DOHH2 (cell line): Measurements from ENCODE around the gene NEDD4L.

Source experiments
- H3F3A ChIP-seq: fragments of 200-600 bp; sonication (generic), shearing (Covaris generic); 2 replicates; pipeline ENCODE4 v1.6.0; 2016; ENCODE audit warnings: antibody characterized with exemption, mild to moderate bottlenecking; ENCODE audit not compliant: control insufficient read depth, insufficient read depth
- H3K27ac ChIP-seq: fragments of 200-600 bp; sonication (generic); 2 replicates; pipeline ENCODE4 v1.5.1; 2014; ENCODE audit warnings: low read depth, mild to moderate bottlenecking, low read length, moderate library complexity
- H3K27me3 ChIP-seq: fragments of 200-600 bp; sonication (generic); 2 replicates; pipeline ENCODE4 v1.6.1; 2014; ENCODE audit warnings: mild to moderate bottlenecking, low read length, mixed read lengths; ENCODE audit not compliant: control insufficient read depth
- H3K36me3 ChIP-seq: fragments of 200-600 bp; sonication (generic); 2 replicates; pipeline ENCODE4 v1.6.1; 2014; ENCODE audit warnings: mild to moderate bottlenecking, low read length, moderate library complexity, mixed read lengths; ENCODE audit not compliant: control insufficient read depth
- H3K4me1 ChIP-seq: fragments of 200-600 bp; sonication (generic); 2 replicates; pipeline ENCODE4 v1.6.1; 2014; ENCODE audit warnings: mild to moderate bottlenecking, low read length, mixed read lengths; ENCODE audit not compliant: control insufficient read depth
- H3K4me2 ChIP-seq: fragments of 200-600 bp; sonication (generic); 2 replicates; pipeline ENCODE4 v1.6.0; 2014; ENCODE audit warnings: mild to moderate bottlenecking, low read length, moderate library complexity
- H3K4me3 ChIP-seq: fragments of 200-600 bp; sonication (generic); 2 replicates; pipeline ENCODE4 v1.5.1; 2014; ENCODE audit warnings: mild to moderate bottlenecking, low read length, mixed read lengths
- H3K79me2 ChIP-seq: fragments of 200-600 bp; sonication (generic); 2 replicates; pipeline ENCODE4 v1.6.1; 2014; ENCODE audit warnings: mild to moderate bottlenecking, low read length, mixed read lengths; ENCODE audit not compliant: control insufficient read depth
- H3K9me2 ChIP-seq: fragments of 200-600 bp; sonication (generic); replicated peaks from 2 replicates; pipeline ENCODE4 v1.6.1; 2014; ENCODE audit warnings: mild to moderate bottlenecking, low read length, mixed read lengths; ENCODE audit not compliant: control insufficient read depth
- H3K9me3 ChIP-seq: fragments of 200-600 bp; sonication (generic); 2 replicates; pipeline ENCODE4 v1.6.1; 2014; ENCODE audit warnings: antibody characterized with exemption, low read length, mixed read lengths; ENCODE audit not compliant: control insufficient read depth, insufficient read depth
- H4K20me1 ChIP-seq: fragments of 200-600 bp; sonication (generic); 2 replicates; pipeline ENCODE4 v1.6.0; 2014; ENCODE audit warnings: low read depth, mild to moderate bottlenecking, antibody characterized with exemption, low read length, moderate library complexity; ENCODE audit not compliant: control insufficient read depth, insufficient read depth
- EZH2phosphoT487 ChIP-seq: fragments of 200-600 bp; sonication (generic); IDR thresholded peaks from 2 replicates; pipeline ENCODE4 v1.6.1; 2017; ENCODE audit warnings: borderline replicate concordance, mild to moderate bottlenecking, antibody characterized with exemption, low read length, moderate library complexity, mixed read lengths
- TF ChIP-seq, protein P1 (sequence below): fragments of 200-600 bp; sonication (generic); IDR thresholded peaks from one replicate; pipeline ENCODE4 v1.5.1; 2014; ENCODE audit warnings: antibody characterized with exemption, mild to moderate bottlenecking, low read depth, low read length; ENCODE audit not compliant: poor library complexity, severe bottlenecking

NEDD4L gene

DNA sequence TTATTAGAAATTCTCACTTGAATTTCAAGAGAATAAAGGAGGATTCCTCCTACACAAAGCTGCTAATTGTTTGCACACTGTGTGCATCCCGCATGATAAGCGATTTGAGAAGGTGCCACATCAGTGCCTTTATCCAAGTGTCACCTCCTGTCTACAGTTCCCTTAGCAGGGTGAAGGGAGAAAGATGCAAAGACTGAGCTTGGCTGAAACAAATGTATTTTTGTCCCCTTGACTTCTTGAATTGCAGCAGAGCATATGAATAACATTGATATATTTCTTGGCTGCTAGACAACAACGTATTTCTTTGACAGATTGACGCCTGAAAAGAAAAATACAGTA, 255.1 kb downstream of the NEDD4L start:
- no peaks in the 10 kb centered on the region for H3K27me3 ChIP-seq
- no peak overlapping the region for H3K4me2 ChIP-seq
- no peaks in the 10 kb centered on the region for H3K4me1 ChIP-seq
- no peaks in the 10 kb centered on the region for H3K36me3 ChIP-seq
- no peaks in the 10 kb centered on the region for H3K9me2 ChIP-seq
- H3F3A ChIP-seq: no peaks in the 10 kb centered on the region
- H3K27ac ChIP-seq: no peak overlapping the region
- H3K4me3 ChIP-seq: no peak overlapping the region
- H3K79me2 ChIP-seq: peaks cover 4% of the 10 kb centered on the region; the same call in 1 of the 2 replicates
- 0 out of 2 replicates have a peak, but pooled peaks cover 2% of the 10 kb centered on the region for H3K9me3 ChIP-seq
- TF ChIP-seq, protein P1, sequence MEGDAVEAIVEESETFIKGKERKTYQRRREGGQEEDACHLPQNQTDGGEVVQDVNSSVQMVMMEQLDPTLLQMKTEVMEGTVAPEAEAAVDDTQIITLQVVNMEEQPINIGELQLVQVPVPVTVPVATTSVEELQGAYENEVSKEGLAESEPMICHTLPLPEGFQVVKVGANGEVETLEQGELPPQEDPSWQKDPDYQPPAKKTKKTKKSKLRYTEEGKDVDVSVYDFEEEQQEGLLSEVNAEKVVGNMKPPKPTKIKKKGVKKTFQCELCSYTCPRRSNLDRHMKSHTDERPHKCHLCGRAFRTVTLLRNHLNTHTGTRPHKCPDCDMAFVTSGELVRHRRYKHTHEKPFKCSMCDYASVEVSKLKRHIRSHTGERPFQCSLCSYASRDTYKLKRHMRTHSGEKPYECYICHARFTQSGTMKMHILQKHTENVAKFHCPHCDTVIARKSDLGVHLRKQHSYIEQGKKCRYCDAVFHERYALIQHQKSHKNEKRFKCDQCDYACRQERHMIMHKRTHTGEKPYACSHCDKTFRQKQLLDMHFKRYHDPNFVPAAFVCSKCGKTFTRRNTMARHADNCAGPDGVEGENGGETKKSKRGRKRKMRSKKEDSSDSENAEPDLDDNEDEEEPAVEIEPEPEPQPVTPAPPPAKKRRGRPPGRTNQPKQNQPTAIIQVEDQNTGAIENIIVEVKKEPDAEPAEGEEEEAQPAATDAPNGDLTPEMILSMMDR: no peak
- no peak for TF ChIP-seq EZH2phosphoT487
- no peaks in the 10 kb centered on the region for H4K20me1 ChIP-seq

- Histone ChIP-seq H3K4me3 (no peak overlapping the region), H3K79me2 (peaks cover 4% of the 10 kb centered on the region; the same call in 1 of the 2 replicates), H3K36me3 (no peaks in the 10 kb centered on the region), H4K20me1 (no peaks in the 10 kb centered on the region), H3K4me1 (no peaks in the 10 kb centered on the region), H3K9me2 (no peaks in the 10 kb centered on the region), H3K4me2 (no peak overlapping the region), H3K27me3 (no peaks in the 10 kb centered on the region), H3F3A (no peaks in the 10 kb centered on the region), H3K9me3 (peaks cover 6% of the 10 kb centered on the region; the same call in 1 of the 2 replicates), H3K27ac (no peak overlapping the region)
- TF ChIP-seq, protein P1: no peak
- no peak for TF ChIP-seq EZH2phosphoT487
Observed at GRCh38 chr18:58299936-58300335, 255.9 kb downstream of the NEDD4L start.

GRCh38 chr18:58300867-58301266, 256.8 kb downstream of the NEDD4L start:
- Histone ChIP-seq H3K4me3 (no peak overlapping the region), H3F3A (no peaks in the 10 kb centered on the region), H3K27me3 (no peaks in the 10 kb centered on the region), H3K79me2 (peaks cover 4% of the 10 kb centered on the region; the same call in 1 of the 2 replicates), H3K9me2 (no peaks in the 10 kb centered on the region), H4K20me1 (no peaks in the 10 kb centered on the region), H3K4me2 (no peak overlapping the region), H3K4me1 (no peaks in the 10 kb centered on the region), H3K36me3 (peaks cover 1% of the 10 kb centered on the region; the same call in 1 of the 2 replicates), H3K9me3 (peaks cover 16% of the 10 kb centered on the region; the same call in 1 of the 2 replicates), H3K27ac (no peak overlapping the region)
- TF ChIP-seq EZH2phosphoT487: no peak
- TF ChIP-seq, protein P1: no peak

DNA sequence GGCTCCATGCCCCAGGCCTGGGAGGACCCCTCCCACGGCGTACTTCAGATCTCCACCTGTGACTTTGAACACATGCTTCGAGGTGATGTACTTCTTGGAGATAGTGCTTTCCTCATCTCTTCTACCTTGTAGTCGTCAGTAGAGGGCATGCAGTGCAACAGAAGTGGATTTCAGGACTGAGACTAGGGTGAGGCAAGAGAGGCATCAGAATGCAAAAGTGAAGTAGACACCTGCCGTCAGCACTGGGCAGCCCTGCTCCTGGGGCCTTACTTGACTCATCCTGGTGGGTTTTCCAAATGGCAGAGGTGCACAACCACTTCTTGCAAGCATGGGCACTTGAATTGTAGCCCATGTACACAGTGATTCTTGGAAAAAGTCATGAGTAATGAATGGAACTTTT, 258.8 kb downstream of the NEDD4L start:
- no peak for TF ChIP-seq EZH2phosphoT487
- TF ChIP-seq, protein P1: no peak
- Histone ChIP-seq H3K27me3 (no peaks in the 10 kb centered on the region), H3K4me1 (no peaks in the 10 kb centered on the region), H3K4me3 (no peak overlapping the region), H3K4me2 (no peak overlapping the region), H3K9me3 (peaks cover 17% of the 10 kb centered on the region; the same call in 1 of the 2 replicates), H3K27ac (no peak overlapping the region), H3K79me2 (peaks cover 4% of the 10 kb centered on the region; the same call in 1 of the 2 replicates), H4K20me1 (no peaks in the 10 kb centered on the region), H3K9me2 (no peaks in the 10 kb centered on the region), H3K36me3 (peaks cover 3% of the 10 kb centered on the region; the same call in 1 of the 2 replicates), H3F3A (no peaks in the 10 kb centered on the region)
